NT2/D1 (cell line): ENCODE data around the gene ORMDL3.
"Not testable (repeated sequence)": the region's sequence is repeated elsewhere in the genome, so short reads cannot be mapped to it uniquely, and the experiment has no call there.

Experiments
- DNase-seq: peaks from one replicate; pipeline ENCODE4 v3.0.0-alpha.2; 2011; ENCODE audit warnings: low read depth, low spot score
- H3K27me3 ChIP-seq: 2 replicates; pipeline ENCODE4 v1.6.0; 2011; ENCODE audit warnings: mild to moderate bottlenecking; ENCODE audit not compliant: insufficient read length, insufficient read depth
- H3K36me3 ChIP-seq: 2 replicates; pipeline ENCODE4 v1.6.1; 2011; ENCODE audit warnings: mild to moderate bottlenecking, low read length, mixed read lengths; ENCODE audit not compliant: insufficient read depth, insufficient read length
- H3K4me1 ChIP-seq: 2 replicates; pipeline ENCODE4 v1.5.1; 2011; ENCODE audit not compliant: insufficient read depth, insufficient read length
- H3K4me3 ChIP-seq: 2 replicates; pipeline ENCODE4 v1.5.1; 2011; ENCODE audit warnings: low read depth; ENCODE audit not compliant: insufficient read length
- H3K9ac ChIP-seq: 2 replicates; pipeline ENCODE4 v1.6.0; 2011; ENCODE audit warnings: low read depth; ENCODE audit not compliant: insufficient read length
- H3K9me3 ChIP-seq: 2 replicates; pipeline ENCODE4 v1.5.1; 2011; ENCODE audit warnings: mild to moderate bottlenecking, low read length; ENCODE audit not compliant: insufficient read depth
- SUZ12 ChIP-seq: IDR thresholded peaks from 2 replicates; pipeline ENCODE4 v1.6.1; 2011; ENCODE audit not compliant: insufficient read length, insufficient read depth; ENCODE audit errors: extremely low read depth
- YY1 ChIP-seq: IDR thresholded peaks from 2 replicates; pipeline ENCODE4 v1.6.1; 2011; ENCODE audit not compliant: insufficient read length, insufficient read depth
- ZNF274 ChIP-seq: IDR thresholded peaks from 2 replicates; pipeline ENCODE4 v1.6.1; 2011; ENCODE audit warnings: mild to moderate bottlenecking, low read depth, low read length

The ORMDL3 gene

GRCh38 chr17:39908789-39909352 lies 18.5 kb downstream of the ORMDL3 start:
- Histone ChIP-seq H3K4me3 (no peak overlapping the region), H3K9me3 (no peaks in the 10 kb centered on the region), H3K9ac (no peak overlapping the region), H3K27me3 (no peaks in the 10 kb centered on the region), H3K4me1 (peaks cover 2% of the 10 kb centered on the region), H3K36me3 (peaks cover 69% of the 10 kb centered on the region)
- no peak for TF ChIP-seq ZNF274
- no peak for TF ChIP-seq YY1
- TF ChIP-seq SUZ12 = no peak
- no peak for DNase-seq

GRCh38 chr17:39904990-39905288 lies 22.5 kb downstream of the ORMDL3 start:
- H3K9me3 ChIP-seq = no peaks in the 10 kb centered on the region
- DNase-seq = no peak
- H3K36me3 ChIP-seq = peaks cover 53% of the 10 kb centered on the region
- H3K4me3 ChIP-seq = no peak overlapping the region
- no peaks in the 10 kb centered on the region for H3K4me1 ChIP-seq
- TF ChIP-seq YY1 = no peak
- TF ChIP-seq SUZ12 = no peak
- TF ChIP-seq ZNF274 = no peak
- H3K27me3 ChIP-seq = no peaks in the 10 kb centered on the region
- H3K9ac ChIP-seq = no peak overlapping the region

GRCh38 chr17:39903158-39903884 lies 24.1 kb downstream of the ORMDL3 start:
- Histone ChIP-seq H3K27me3 (no peaks in the 10 kb centered on the region), H3K4me3 (no peak overlapping the region), H3K9ac (no peak overlapping the region), H3K36me3 (peaks cover 39% of the 10 kb centered on the region), H3K4me1 (no peaks in the 10 kb centered on the region), H3K9me3 (no peaks in the 10 kb centered on the region)
- DNase-seq = no peak
- TF ChIP-seq YY1 (no peak), ZNF274 (no peak), SUZ12 (no peak)

GRCh38 chr17:39902027-39902426 lies 25.4 kb downstream of the ORMDL3 start:
- not testable (repeated sequence) for H3K4me3 ChIP-seq, H3K27me3 ChIP-seq, H3K9ac ChIP-seq

GRCh38 chr17:39899215-39899614 lies 28.2 kb downstream of the ORMDL3 start:
- DNase-seq = no peak
- no peak overlapping the region for H3K9ac ChIP-seq
- H3K4me1 ChIP-seq = no peaks in the 10 kb centered on the region
- no peaks in the 10 kb centered on the region for H3K9me3 ChIP-seq
- H3K36me3 ChIP-seq = peaks cover 7% of the 10 kb centered on the region
- H3K27me3 ChIP-seq = no peaks in the 10 kb centered on the region
- H3K4me3 ChIP-seq = no peak overlapping the region
- TF ChIP-seq ZNF274 = no peak
- TF ChIP-seq YY1 = no peak
- TF ChIP-seq SUZ12 = no peak

More at GRCh38 chr17:39902027-39902426, 25.4 kb downstream of the ORMDL3 start:
- peaks cover 32% of the 10 kb centered on the region for H3K36me3 ChIP-seq
- not testable (repeated sequence) for DNase-seq, H3K9me3 ChIP-seq, H3K4me1 ChIP-seq

GRCh38 chr17:39898088-39898487 lies 29.3 kb downstream of the ORMDL3 start:
- Histone ChIP-seq H3K9me3 (no peaks in the 10 kb centered on the region), H3K4me3 (no peak overlapping the region), H3K4me1 (no peaks in the 10 kb centered on the region), H3K27me3 (no peaks in the 10 kb centered on the region), H3K36me3 (peaks cover 2% of the 10 kb centered on the region), H3K9ac (no peak overlapping the region)
- no peak for DNase-seq
- no peak for TF ChIP-seq YY1
- TF ChIP-seq SUZ12 = no peak
- no peak for TF ChIP-seq ZNF274

- Histone ChIP-seq H3K9me3 (no peaks in the 10 kb centered on the region), H3K4me1 (no peaks in the 10 kb centered on the region), H3K9ac (no peak overlapping the region), H3K27me3 (no peaks in the 10 kb centered on the region), H3K4me3 (no peak overlapping the region), H3K36me3 (no peaks in the 10 kb centered on the region)
- no peak for DNase-seq
- no peak for TF ChIP-seq YY1
- no peak for TF ChIP-seq SUZ12
- TF ChIP-seq ZNF274 = no peak
Measured at GRCh38 chr17:39894681-39895376, 32.6 kb downstream of the ORMDL3 start.
